T-helper 1 cell treated with Interleukin-12 subunit alpha and Interleukin-12 subunit beta and Interleukin-4 antibody, amounts not matched to agents 30 ng/mL and 1 ng/mL, for 36 hours (primary cell): Measurements from ENCODE around the gene CRY1. TPM values are rescaled to one million over a fixed set of nuclear protein-coding genes. Genes with fewer than 3 reads are reported as not detected.
"Not testable (repeated sequence)": the region's sequence is repeated elsewhere in the genome, so short reads cannot be mapped to it uniquely, and the experiment has no call there.

Source experiments
- intact Hi-C: fragments of 100-400 bp; cut with micrococcal nuclease; formaldehyde crosslinking; loops from one replicate; pipeline ENCODE4 v1.15.1; 2024
- total RNA-seq: library from RNA; stranded (reverse); gene quantifications from 2 replicates; pipeline ENCODE4 v1.2.3, GENCODE V29; 2022

The CRY1 gene
- total RNA-seq, 1 donor from 2014 or later: 10.1 TPM

DNA sequence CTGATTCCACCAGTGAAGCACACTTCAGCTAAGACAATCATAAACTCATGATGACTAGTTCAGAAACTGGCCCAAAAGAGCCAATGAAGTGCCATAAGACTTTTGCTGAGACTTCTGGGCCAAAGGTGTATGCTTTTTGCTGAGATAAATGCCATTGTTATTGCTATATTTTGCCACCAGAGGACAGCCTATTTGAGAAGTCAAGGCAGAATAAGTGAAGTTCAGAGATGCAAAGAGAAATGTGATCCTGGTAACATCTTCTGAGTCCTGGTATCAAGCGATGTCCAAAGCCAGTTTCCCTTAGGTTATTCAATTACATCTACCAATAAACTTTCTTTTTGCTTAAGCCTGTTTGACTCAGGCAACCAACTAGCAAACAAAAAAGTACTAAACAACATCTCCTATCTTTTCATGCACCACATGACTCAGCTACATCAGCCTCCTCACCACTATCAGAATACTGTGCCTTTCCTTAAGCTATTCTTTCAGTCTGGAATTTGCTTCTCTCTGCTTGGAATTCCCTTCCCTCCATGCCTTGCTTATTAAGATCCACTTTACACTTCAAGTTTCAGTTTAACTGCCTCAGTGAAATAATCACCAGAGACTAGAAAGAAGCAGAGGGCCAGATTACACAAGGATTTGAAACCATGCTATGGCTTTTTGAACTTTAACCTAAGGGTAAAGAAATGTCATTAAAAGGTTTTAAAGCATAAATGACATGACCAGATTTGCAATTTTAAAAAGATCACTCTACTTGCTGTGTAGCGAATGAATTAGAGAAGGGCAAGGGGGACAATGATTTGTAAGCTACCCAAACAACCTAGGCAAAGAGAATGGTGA lies 14.0 kb downstream of the CRY1 start:
- intact Hi-C loops: loop anchor here (1.0 kb wide), 2 partner anchors 25 to 528 kb away; no protein-coding TSS in a partner anchor

- intact Hi-C loops: not testable (repeated sequence)
These were observed 20.1 kb downstream of the CRY1 start for GRCh38 chr12:107073266-107073665.

DNA sequence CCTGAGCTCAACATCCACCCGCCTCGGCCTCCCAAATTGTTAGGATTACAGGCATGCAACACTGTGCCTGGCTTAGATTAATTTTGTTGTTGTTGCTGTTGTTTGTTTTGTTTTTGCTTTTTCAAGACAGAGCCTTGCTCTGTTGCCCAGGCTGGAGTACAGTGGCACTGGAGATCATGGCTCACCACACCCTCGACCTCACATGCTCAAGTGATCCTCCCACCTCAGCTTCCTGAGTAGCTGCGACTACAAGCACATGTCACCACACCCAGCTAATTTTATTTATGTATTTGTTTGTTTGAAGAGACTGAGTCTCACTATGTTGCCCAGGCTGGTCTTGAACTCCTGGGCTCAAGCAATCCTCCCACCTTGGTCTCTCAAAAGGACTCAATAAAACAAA lies 26.7 kb downstream of the CRY1 start:
- intact Hi-C loops: no loop called here

GRCh38 chr12:107064687-107065086 lies 28.7 kb downstream of the CRY1 start:
- intact Hi-C loops: no loop called here

DNA sequence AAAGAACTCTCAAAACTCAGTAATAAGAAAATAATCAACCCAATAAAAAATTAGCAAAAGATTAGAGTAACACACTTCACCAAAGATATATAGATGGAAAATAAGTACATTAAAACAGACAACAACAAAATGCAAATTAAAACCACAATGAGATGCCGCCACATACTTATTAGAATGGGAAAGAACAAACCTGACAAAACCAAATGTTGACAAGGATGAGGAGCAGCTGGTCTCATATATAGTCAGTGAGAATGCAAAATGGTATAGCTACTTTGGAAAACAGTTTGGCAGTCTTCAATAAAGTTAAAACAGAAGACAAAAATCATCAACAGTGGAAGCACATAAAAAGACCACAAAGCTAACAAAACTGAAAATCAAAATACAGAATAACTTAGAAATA lies 29.1 kb downstream of the CRY1 start:
- intact Hi-C loops: no loop called here

DNA sequence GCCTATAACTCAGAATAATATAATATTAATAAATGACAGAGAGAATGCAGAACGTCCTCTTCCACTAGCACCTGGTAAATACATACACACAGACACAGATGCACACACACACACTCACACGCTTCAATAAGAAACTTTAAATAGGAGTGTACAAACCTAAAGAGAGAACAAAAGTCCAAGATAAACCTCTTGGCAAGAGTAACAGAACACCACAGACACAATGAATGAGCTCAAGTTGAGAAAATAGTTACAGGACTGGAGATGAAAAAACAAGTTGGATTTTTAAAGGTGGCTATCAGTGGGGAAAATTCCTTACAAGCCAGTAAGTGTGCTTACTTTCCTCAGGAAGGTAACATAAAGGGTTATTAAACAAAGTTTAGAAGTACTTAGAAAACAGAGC lies 35.2 kb downstream of the CRY1 start:
- intact Hi-C loops: no loop called here

GRCh38 chr12:107057071-107057834 lies 36.1 kb downstream of the CRY1 start:
- intact Hi-C loops: no loop called here

GRCh38 chr12:107053709-107054108 lies 39.6 kb downstream of the CRY1 start:
- intact Hi-C loops: no loop called here

GRCh38 chr12:107045186-107045585 lies 48.2 kb downstream of the CRY1 start:
- intact Hi-C loops: no loop called here

GRCh38 chr12:107042801-107043200 lies 50.5 kb downstream of the CRY1 start:
- intact Hi-C loops: no loop called here

DNA sequence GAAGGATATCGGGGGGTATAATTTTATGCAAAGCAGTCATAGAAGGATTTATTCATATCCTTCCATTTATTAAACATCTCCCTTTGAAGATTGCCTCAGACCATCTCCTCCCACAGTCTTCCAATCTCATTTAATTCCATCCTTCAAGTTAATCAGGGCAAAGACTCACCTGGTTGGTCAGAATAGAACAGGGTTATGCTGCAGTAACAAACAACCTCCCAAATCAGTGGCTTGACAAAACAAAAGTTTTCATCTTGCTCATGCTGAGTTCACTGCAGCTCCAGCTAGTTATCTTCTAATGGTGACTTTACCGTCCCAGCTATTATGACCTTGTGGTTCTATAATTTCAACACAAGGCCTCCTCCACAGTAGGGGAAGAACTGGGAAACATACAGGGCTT lies 57.6 kb downstream of the CRY1 start:
- intact Hi-C loops: no loop called here

DNA sequence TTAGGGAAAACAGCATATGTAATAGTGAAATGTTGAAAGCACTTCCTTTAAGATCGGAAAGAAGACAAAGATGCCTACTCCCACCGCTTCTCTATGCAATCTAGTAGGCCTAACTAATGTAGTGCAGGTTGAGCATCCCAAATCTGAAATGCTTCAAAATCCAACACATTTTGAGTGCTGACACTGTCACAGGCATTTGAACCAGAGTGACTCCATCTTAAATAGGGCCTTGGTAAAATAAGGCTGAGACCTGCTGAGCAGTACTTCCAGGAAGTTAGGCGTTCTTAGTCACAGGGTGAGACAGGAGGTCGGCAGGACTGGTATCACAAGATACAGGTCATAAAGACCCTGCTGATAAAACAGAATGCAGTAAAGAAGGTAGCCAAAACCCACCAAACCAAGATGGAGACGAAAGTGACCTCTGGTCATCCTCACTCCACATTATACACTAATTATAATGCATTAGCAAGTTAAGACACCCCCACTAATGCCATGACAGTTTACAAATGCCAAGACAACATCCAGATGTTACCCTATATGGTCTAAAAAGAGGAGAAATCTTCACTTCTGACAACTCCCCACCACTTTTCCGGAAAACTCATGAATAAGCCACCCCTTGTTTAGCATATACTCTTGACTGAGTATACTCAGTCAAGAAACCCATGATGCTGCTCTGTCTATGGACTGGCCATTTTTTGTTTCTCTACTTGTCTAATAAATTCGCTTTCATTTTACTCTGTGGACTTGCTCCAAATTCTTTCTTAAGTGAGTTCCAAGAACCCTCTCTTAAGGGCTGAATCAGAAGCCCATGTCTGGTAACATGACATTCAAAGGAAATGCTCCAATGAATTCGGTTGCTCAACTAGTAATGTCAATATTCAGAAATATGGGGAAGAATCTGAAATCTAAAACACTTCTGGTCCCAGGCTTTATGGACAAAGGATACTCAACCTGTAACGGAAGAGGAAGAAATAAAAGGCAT lies 59.3 kb downstream of the CRY1 start:
- intact Hi-C loops: no loop called here

DNA sequence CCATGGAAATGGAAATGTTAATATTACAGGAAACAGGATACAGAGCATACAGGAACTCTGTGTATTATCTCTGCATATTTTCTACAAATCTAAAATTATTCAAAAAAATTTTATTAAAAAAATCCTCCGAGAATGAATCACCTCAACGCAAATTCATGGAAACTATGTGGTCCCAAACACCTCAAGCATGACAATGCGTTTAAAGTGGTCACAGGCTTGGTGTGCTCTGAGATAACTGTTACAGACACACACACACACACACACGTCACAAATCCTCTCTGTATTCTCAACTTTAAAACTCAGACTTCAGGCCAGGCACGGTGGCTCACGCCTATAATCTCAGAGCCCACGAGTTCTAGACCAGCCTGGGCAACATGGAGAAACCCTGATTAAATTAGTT lies 61.1 kb downstream of the CRY1 start:
- intact Hi-C loops: no loop called here

GRCh38 chr12:107031061-107031460 lies 62.3 kb downstream of the CRY1 start:
- intact Hi-C loops: no loop called here

GRCh38 chr12:107029081-107029480 lies 64.3 kb downstream of the CRY1 start:
- intact Hi-C loops: no loop called here

- intact Hi-C loops: no loop called here
These were observed 65.7 kb downstream of the CRY1 start for GRCh38 chr12:107027636-107028053.

- intact Hi-C loops: no loop called here
These were observed 66.3 kb downstream of the CRY1 start for GRCh38 chr12:107026806-107027635.

GRCh38 chr12:107026356-107026755 lies 67.0 kb downstream of the CRY1 start:
- intact Hi-C loops: not testable (repeated sequence)

GRCh38 chr12:107025671-107026070 lies 67.7 kb downstream of the CRY1 start:
- intact Hi-C loops: no loop called here

- intact Hi-C loops: no loop called here
These were observed 73.8 kb downstream of the CRY1 start for GRCh38 chr12:107019546-107019945.
